Gastrocnemius medialis (tissue), 4 donors: ENCODE results near the gene GRIA2.

ENCODE experiments used
- POLR2A ChIP-seq, 2 donors: fragments of 450-650 bp; IDR thresholded peaks; one replicate each; pipeline ENCODE4 v1.6.1; 2017; ENCODE audit warnings: antibody characterized with exemption in 2 of 2, mild to moderate bottlenecking in 2 of 2, moderate library complexity in 2 of 2
- TF ChIP-seq, protein P1 (sequence below), 5 experiments: fragments of 450-650 bp in 3 of 5; fragments of 200-600 bp in 2 of 5; sonication (generic) in 2 of 5; IDR thresholded peaks in 4 of 5; conservative IDR thresholded peaks in 1 of 5; 1 replicate in 4 of 5; 2 replicates in 1 of 5; pipeline ENCODE4 v1.5.1; 2016 to 2019; ENCODE audit warnings: antibody characterized with exemption in 5 of 5, mild to moderate bottlenecking in 3 of 5, moderate library complexity in 3 of 5

DNA sequence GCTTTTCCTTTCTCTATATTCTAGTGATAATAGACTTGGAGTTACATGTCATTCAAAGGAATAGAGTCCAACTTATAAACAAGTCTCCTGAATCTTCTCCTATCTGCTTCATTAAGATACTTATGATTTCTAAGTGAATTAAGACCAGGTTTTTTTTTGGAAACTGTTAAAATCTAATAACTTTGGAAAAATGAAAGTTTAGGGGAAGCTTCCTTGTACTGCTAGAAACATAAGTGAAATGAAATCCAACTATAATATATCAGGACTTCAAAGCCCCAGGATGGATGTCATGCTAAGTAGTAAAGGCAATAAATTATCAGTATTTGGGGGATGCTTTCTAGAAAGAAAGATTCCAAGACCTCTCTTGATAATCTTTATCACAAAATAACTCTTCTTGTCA lies 24.8 kb downstream of the GRIA2 start:
- TF ChIP-seq, protein P1, sequence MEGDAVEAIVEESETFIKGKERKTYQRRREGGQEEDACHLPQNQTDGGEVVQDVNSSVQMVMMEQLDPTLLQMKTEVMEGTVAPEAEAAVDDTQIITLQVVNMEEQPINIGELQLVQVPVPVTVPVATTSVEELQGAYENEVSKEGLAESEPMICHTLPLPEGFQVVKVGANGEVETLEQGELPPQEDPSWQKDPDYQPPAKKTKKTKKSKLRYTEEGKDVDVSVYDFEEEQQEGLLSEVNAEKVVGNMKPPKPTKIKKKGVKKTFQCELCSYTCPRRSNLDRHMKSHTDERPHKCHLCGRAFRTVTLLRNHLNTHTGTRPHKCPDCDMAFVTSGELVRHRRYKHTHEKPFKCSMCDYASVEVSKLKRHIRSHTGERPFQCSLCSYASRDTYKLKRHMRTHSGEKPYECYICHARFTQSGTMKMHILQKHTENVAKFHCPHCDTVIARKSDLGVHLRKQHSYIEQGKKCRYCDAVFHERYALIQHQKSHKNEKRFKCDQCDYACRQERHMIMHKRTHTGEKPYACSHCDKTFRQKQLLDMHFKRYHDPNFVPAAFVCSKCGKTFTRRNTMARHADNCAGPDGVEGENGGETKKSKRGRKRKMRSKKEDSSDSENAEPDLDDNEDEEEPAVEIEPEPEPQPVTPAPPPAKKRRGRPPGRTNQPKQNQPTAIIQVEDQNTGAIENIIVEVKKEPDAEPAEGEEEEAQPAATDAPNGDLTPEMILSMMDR (IDR thresholded peaks at IDR 0.05 in 4 of 5, conservative IDR thresholded peaks at IDR 0.05 in 1 of 5): no peak
- no peak for TF ChIP-seq POLR2A (IDR thresholded peaks at IDR 0.05)
